SK-N-SH treated with all-trans-retinoic acid at 6 μM for 48 hours (cell line): ENCODE data around the gene PHACTR4.

Experiments used
- ATAC-seq: fragments of 200-7000 bp; cut with Tn5 transposase; 3 replicates; pipeline ENCODE4 v1.9.1; 2020; ENCODE audit warnings: mild to moderate bottlenecking, moderate library complexity
- ARNTL ChIP-seq: fragments of 450-650 bp; formaldehyde crosslinking; IDR thresholded peaks from 2 replicates; pipeline ENCODE4 v1.5.0; 2020; ENCODE audit warnings: low read depth, mild to moderate bottlenecking, moderate library complexity, borderline replicate concordance
- BACH2 ChIP-seq: fragments of 250-450 bp; sonication (Bioruptor Pico); IDR thresholded peaks from 2 replicates; pipeline ENCODE4 v1.9.0; 2021; ENCODE audit warnings: mild to moderate bottlenecking, borderline replicate concordance
- CREB5 ChIP-seq: fragments of 250-450 bp; sonication (Bioruptor Pico); IDR thresholded peaks from 2 replicates; pipeline ENCODE4 v1.5.1; 2020; ENCODE audit warnings: low read depth, mild to moderate bottlenecking, moderate library complexity
- CSDC2 ChIP-seq: fragments of 250-450 bp; sonication (Bioruptor Pico); IDR thresholded peaks from 2 replicates; pipeline ENCODE4 v1.5.0; 2020; ENCODE audit warnings: mild to moderate bottlenecking, moderate library complexity
- CSRNP3 ChIP-seq: fragments of 250-450 bp; sonication (Bioruptor Pico); IDR thresholded peaks from 2 replicates; pipeline ENCODE4 v1.5.1; 2021; ENCODE audit warnings: mild to moderate bottlenecking, moderate library complexity
- OSR1 ChIP-seq: fragments of 250-450 bp; sonication (Bioruptor Pico); IDR thresholded peaks from 2 replicates; pipeline ENCODE4 v1.8.0; 2022; ENCODE audit warnings: moderate library complexity, mild to moderate bottlenecking, inconsistent platforms
- POU6F1 ChIP-seq: fragments of 250-450 bp; sonication (Bioruptor Pico); IDR thresholded peaks from 2 replicates; pipeline ENCODE4 v1.8.0; 2021; ENCODE audit warnings: low read depth, mild to moderate bottlenecking, moderate library complexity, borderline replicate concordance
- TSHZ2 ChIP-seq: fragments of 250-450 bp; sonication (Bioruptor Pico); IDR thresholded peaks from 2 replicates; pipeline ENCODE4 v1.5.0; 2020; ENCODE audit warnings: mild to moderate bottlenecking, moderate library complexity
- ZC3H10 ChIP-seq: fragments of 250-450 bp; sonication (Bioruptor Pico); IDR thresholded peaks from 2 replicates; pipeline ENCODE4 v1.5.1; 2021; ENCODE audit warnings: mild to moderate bottlenecking, moderate library complexity
- ZFP3 ChIP-seq: fragments of 250-450 bp; sonication (Bioruptor Pico); IDR thresholded peaks from 2 replicates; pipeline ENCODE4 v1.5.0; 2020; ENCODE audit warnings: mild to moderate bottlenecking, moderate library complexity
- ZFP30 ChIP-seq: fragments of 450-650 bp; formaldehyde crosslinking; IDR thresholded peaks from 2 replicates; pipeline ENCODE4 v1.5.0; 2022; ENCODE audit warnings: mild to moderate bottlenecking, moderate library complexity
- ZNF565 ChIP-seq: fragments of 450-650 bp; formaldehyde crosslinking; conservative IDR thresholded peaks from 2 replicates; pipeline ENCODE4 v1.5.0; 2020; ENCODE audit warnings: low read depth, mild to moderate bottlenecking, moderate library complexity
- ZNF70 ChIP-seq: fragments of 450-650 bp; formaldehyde crosslinking; IDR thresholded peaks from 2 replicates; pipeline ENCODE4 v1.5.0; 2020; ENCODE audit warnings: mild to moderate bottlenecking, moderate library complexity
- ZNF8 ChIP-seq: fragments of 450-650 bp; formaldehyde crosslinking; IDR thresholded peaks from 2 replicates; pipeline ENCODE4 v1.5.0; 2020; ENCODE audit warnings: mild to moderate bottlenecking, moderate library complexity

PHACTR4 gene

GRCh38 chr1:28526886-28527285 is 157.3 kb downstream of the PHACTR4 start:
- no peak for TF ChIP-seq CSDC2 (CRISPR knock-in tag)
- no peak for TF ChIP-seq ZFP30 (CRISPR knock-in tag)
- no peak for TF ChIP-seq CSRNP3 (CRISPR knock-in tag)
- TF ChIP-seq ARNTL, result no peak
- TF ChIP-seq ZNF565 (CRISPR knock-in tag), result no peak
- TF ChIP-seq CREB5 (CRISPR knock-in tag), result no peak
- TF ChIP-seq ZNF8 (CRISPR knock-in tag), result no peak
- no peak for TF ChIP-seq ZC3H10 (CRISPR knock-in tag)
- TF ChIP-seq TSHZ2 (CRISPR knock-in tag), result no peak
- TF ChIP-seq ZNF70 (CRISPR knock-in tag), result no peak
- TF ChIP-seq BACH2 (CRISPR knock-in tag), result no peak
- TF ChIP-seq POU6F1 (CRISPR knock-in tag), result no peak
- ATAC-seq, result no peak

- TF ChIP-seq TSHZ2 (CRISPR knock-in tag) (no peak), OSR1 (CRISPR knock-in tag) (no peak), ZFP3 (CRISPR knock-in tag) (no peak), CREB5 (CRISPR knock-in tag) (no peak)
These were observed 160.9 kb downstream of the PHACTR4 start for GRCh38 chr1:28530456-28530855.

GRCh38 chr1:28534671-28535070 is 165.1 kb downstream of the PHACTR4 start:
- no peak for TF ChIP-seq CSRNP3 (CRISPR knock-in tag)
- no peak for ATAC-seq

More at GRCh38 chr1:28530456-28530855, 160.9 kb downstream of the PHACTR4 start:
- no peak for ATAC-seq
